ENCODE measurements around the gene BTNL8. TPM values are rescaled to one million over a fixed set of nuclear protein-coding genes. Genes with fewer than 3 reads are reported as not detected.

Gene BTNL8
- total and polyA plus RNA-seq, 2 donors (not counting 1 experiment from before 2014, with no cell fraction given), result not detected

DNA sequence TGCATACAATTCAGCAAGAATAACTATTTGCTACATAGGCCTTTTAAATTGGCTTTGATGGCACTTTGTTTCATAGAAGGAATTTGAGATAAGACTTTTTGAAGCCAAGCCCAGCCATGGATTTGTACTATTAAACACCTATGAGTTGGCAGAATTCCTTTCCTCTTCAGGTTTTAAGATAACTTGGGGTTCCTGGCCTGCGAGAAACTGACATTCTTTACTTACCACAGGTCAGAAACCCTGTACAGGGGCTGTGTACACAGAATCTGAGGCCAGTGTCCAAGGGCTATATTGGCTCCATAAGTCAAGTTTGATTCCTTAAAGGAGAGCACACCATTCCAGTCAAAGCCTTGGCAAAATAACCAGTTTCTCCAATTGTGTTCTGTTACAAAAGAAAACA, 78.9 kb downstream of the BTNL8 start:
- no peaks in the 10 kb centered on the region for H3K36me3 ChIP-seq (ENCODE audit: control insufficient read depth, insufficient read depth, low read length)
- H3K4me2 ChIP-seq (ENCODE audit: extremely low read depth, insufficient read depth, low read length), result no peak overlapping the region
- no peak overlapping the region for H3K4me3 ChIP-seq (replicated peaks in 1 of 4; ENCODE audit: control extremely low read depth in 1 of 4, insufficient read depth in 1 of 4, low read depth in 3 of 4, low read length in 4 of 4)
- no peaks in the 10 kb centered on the region for H3K79me2 ChIP-seq (ENCODE audit: control insufficient read depth, insufficient read depth, low read length)
- no peak overlapping the region for H2AFZ ChIP-seq (ENCODE audit: low read length)
- H4K20me1 ChIP-seq (ENCODE audit: control insufficient read depth, extremely low read depth, insufficient read depth, low read length), result no peaks in the 10 kb centered on the region
- no peak overlapping the region for H3K27ac ChIP-seq (ENCODE audit: insufficient read depth, low read length)
- no peaks in the 10 kb centered on the region for H3K4me1 ChIP-seq (ENCODE audit: control insufficient read depth, extremely low read depth, insufficient read depth, low read length)
- no peaks in the 10 kb centered on the region for H3K27me3 ChIP-seq (ENCODE audit: control insufficient read depth, insufficient read depth, low read length)
- no peak for DNase-seq (ENCODE audit: low read depth in 2 of 2)
- no peak overlapping the region for H3K9ac ChIP-seq (ENCODE audit: insufficient read depth, low read length)
- H3K9me3 ChIP-seq (ENCODE audit: control insufficient read depth, insufficient read depth, low read depth, low read length), result no peaks in the 10 kb centered on the region
- TF ChIP-seq, protein P1, sequence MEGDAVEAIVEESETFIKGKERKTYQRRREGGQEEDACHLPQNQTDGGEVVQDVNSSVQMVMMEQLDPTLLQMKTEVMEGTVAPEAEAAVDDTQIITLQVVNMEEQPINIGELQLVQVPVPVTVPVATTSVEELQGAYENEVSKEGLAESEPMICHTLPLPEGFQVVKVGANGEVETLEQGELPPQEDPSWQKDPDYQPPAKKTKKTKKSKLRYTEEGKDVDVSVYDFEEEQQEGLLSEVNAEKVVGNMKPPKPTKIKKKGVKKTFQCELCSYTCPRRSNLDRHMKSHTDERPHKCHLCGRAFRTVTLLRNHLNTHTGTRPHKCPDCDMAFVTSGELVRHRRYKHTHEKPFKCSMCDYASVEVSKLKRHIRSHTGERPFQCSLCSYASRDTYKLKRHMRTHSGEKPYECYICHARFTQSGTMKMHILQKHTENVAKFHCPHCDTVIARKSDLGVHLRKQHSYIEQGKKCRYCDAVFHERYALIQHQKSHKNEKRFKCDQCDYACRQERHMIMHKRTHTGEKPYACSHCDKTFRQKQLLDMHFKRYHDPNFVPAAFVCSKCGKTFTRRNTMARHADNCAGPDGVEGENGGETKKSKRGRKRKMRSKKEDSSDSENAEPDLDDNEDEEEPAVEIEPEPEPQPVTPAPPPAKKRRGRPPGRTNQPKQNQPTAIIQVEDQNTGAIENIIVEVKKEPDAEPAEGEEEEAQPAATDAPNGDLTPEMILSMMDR (conservative IDR thresholded peaks at IDR 0.05 in 1 of 2, IDR thresholded peaks at IDR 0.05 in 1 of 2; ENCODE audit: low read depth in 1 of 2, low read length in 2 of 2), result no peak
- TF ChIP-seq EZH2 (IDR thresholded peaks at IDR 0.05; ENCODE audit: low read length, missing control alignments), result no peak

DNA sequence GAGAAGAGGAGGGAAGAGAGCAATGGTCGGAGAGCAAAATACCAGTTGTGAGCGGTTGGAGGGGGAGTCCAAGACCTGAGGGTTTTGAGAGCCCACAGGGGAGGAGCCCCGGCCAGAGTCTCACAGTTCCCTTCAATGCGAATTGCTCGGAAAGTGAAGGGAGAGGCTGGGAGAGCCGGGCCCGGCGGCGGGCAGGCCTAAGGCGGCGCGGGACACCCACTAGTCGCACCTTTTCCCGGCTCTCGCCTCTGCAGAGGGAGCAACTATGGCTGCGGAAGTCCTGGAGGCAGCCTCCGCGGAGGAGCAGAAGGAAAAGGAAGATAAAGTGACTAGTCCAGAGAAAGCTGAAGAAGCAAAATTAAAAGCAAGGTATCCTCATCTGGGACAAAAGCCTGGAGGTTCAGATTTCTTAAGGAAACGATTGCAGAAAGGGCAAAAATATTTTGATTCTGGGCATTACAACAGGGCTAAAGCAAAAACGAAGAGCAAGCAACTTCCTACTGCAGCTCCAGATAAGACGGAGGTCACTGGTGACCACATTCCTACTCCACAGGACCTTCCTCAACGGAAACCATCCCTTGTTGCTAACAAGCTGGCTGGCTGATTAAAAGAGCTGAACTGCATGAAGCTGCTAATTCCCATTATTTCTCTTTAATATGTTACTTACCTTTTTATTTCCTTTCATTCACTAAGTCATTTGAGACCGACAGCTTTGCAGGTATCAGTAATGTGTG, 83.2 kb downstream of the BTNL8 start:
- no peak overlapping the region for H3K27ac ChIP-seq (ENCODE audit: insufficient read depth, low read length)
- no peak overlapping the region for H3K4me3 ChIP-seq (replicated peaks in 1 of 4; ENCODE audit: control extremely low read depth in 1 of 4, insufficient read depth in 1 of 4, low read depth in 3 of 4, low read length in 4 of 4)
- H3K4me1 ChIP-seq (ENCODE audit: control insufficient read depth, extremely low read depth, insufficient read depth, low read length), result no peaks in the 10 kb centered on the region
- no peak overlapping the region for H3K9ac ChIP-seq (ENCODE audit: insufficient read depth, low read length)
- no peaks in the 10 kb centered on the region for H3K27me3 ChIP-seq (ENCODE audit: control insufficient read depth, insufficient read depth, low read length)
- TF ChIP-seq, protein P1 (conservative IDR thresholded peaks at IDR 0.05 in 1 of 2, IDR thresholded peaks at IDR 0.05 in 1 of 2; ENCODE audit: low read depth in 1 of 2, low read length in 2 of 2), result no peak
- no peak for TF ChIP-seq EZH2 (IDR thresholded peaks at IDR 0.05; ENCODE audit: low read length, missing control alignments)
- no peaks in the 10 kb centered on the region for H3K9me3 ChIP-seq (ENCODE audit: control insufficient read depth, insufficient read depth, low read depth, low read length)
- no peak overlapping the region for H2AFZ ChIP-seq (ENCODE audit: low read length)
- no peak overlapping the region for H3K4me2 ChIP-seq (ENCODE audit: extremely low read depth, insufficient read depth, low read length)
- H3K79me2 ChIP-seq (ENCODE audit: control insufficient read depth, insufficient read depth, low read length), result no peaks in the 10 kb centered on the region
- H3K36me3 ChIP-seq (ENCODE audit: control insufficient read depth, insufficient read depth, low read length), result no peaks in the 10 kb centered on the region
- no peaks in the 10 kb centered on the region for H4K20me1 ChIP-seq (ENCODE audit: control insufficient read depth, extremely low read depth, insufficient read depth, low read length)
- no peak for DNase-seq (ENCODE audit: low read depth in 2 of 2)

GRCh38 chr5:180988016-180988415, 89.1 kb downstream of the BTNL8 start:
- no peak for DNase-seq (ENCODE audit: low read depth in 2 of 2)
- Histone ChIP-seq H3K27me3 (ENCODE audit: control insufficient read depth, insufficient read depth, low read length) (no peaks in the 10 kb centered on the region), H3K27ac (ENCODE audit: insufficient read depth, low read length) (no peak overlapping the region), H3K79me2 (ENCODE audit: control insufficient read depth, insufficient read depth, low read length) (no peaks in the 10 kb centered on the region), H3K9me3 (ENCODE audit: control insufficient read depth, insufficient read depth, low read depth, low read length) (no peaks in the 10 kb centered on the region), H3K4me3 (replicated peaks in 1 of 4; ENCODE audit: control extremely low read depth in 1 of 4, insufficient read depth in 1 of 4, low read depth in 3 of 4, low read length in 4 of 4) (no peak overlapping the region), H2AFZ (ENCODE audit: low read length) (no peak overlapping the region), H3K4me1 (ENCODE audit: control insufficient read depth, extremely low read depth, insufficient read depth, low read length) (no peaks in the 10 kb centered on the region), H3K9ac (ENCODE audit: insufficient read depth, low read length) (no peak overlapping the region), H3K4me2 (ENCODE audit: extremely low read depth, insufficient read depth, low read length) (no peak overlapping the region), H4K20me1 (ENCODE audit: control insufficient read depth, extremely low read depth, insufficient read depth, low read length) (no peaks in the 10 kb centered on the region), H3K36me3 (ENCODE audit: control insufficient read depth, insufficient read depth, low read length) (no peaks in the 10 kb centered on the region)
- no peak for TF ChIP-seq EZH2 (IDR thresholded peaks at IDR 0.05; ENCODE audit: low read length, missing control alignments)
- TF ChIP-seq, protein P1 (conservative IDR thresholded peaks at IDR 0.05 in 1 of 2, IDR thresholded peaks at IDR 0.05 in 1 of 2; ENCODE audit: low read depth in 1 of 2, low read length in 2 of 2), result no peak
